OCI-LY1 (cell line): Measurements from ENCODE around the gene ILRUN.

Experiments
- EZH2 ChIP-seq: fragments of 200-600 bp; sonication (generic), shearing (Covaris generic); IDR thresholded peaks from 2 replicates; pipeline ENCODE4 v1.8.0; 2017; ENCODE audit warnings: borderline replicate concordance, mixed run types, mild to moderate bottlenecking, antibody characterized with exemption, low read length, moderate library complexity, mixed read lengths
- TF ChIP-seq, protein P1 (sequence below): fragments of 200-600 bp; sonication (generic), shearing (Covaris generic); IDR thresholded peaks from 2 replicates; pipeline ENCODE4 v1.5.1; 2017; ENCODE audit warnings: mild to moderate bottlenecking, antibody characterized with exemption, low read length, moderate library complexity, mixed read lengths

DNA sequence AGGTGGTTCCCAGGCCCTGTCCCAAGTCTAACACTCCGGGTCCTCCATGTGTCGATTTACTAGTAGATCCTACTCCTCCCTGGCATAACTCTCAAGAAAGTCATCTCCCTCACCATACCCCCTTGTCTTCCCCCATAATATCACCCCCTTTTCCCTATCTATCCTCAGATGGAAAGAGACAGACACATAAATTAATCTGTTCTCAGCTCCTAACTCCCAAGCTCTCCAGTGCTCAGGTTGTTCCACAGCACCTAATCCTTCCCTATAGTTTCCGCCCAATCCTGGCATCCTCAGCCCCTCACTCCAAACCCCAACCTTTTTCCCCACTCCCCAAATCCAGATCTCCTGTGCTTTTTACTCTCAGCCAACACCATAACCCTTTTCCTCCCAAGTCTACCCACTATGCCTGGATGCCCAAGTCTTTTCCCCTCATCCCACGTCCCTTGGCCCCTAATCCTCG, 808 bp downstream of the ILRUN start:
- TF ChIP-seq, protein P1, sequence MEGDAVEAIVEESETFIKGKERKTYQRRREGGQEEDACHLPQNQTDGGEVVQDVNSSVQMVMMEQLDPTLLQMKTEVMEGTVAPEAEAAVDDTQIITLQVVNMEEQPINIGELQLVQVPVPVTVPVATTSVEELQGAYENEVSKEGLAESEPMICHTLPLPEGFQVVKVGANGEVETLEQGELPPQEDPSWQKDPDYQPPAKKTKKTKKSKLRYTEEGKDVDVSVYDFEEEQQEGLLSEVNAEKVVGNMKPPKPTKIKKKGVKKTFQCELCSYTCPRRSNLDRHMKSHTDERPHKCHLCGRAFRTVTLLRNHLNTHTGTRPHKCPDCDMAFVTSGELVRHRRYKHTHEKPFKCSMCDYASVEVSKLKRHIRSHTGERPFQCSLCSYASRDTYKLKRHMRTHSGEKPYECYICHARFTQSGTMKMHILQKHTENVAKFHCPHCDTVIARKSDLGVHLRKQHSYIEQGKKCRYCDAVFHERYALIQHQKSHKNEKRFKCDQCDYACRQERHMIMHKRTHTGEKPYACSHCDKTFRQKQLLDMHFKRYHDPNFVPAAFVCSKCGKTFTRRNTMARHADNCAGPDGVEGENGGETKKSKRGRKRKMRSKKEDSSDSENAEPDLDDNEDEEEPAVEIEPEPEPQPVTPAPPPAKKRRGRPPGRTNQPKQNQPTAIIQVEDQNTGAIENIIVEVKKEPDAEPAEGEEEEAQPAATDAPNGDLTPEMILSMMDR: no peak
- no peak for TF ChIP-seq EZH2
